ENCODE data around the gene NLK.

- TF ChIP-seq POLR2AphosphoS5 (IDR thresholded peaks at IDR 0.05) (no peak), POLR2A (IDR thresholded peaks at IDR 0.05) (no peak)
These were observed 48.1 kb downstream of the NLK start for GRCh38 chr17:28090551-28090950.
